GM12878 (cell line): Measurements from ENCODE around the gene MYO15B. TPM values are rescaled to one million over a fixed set of nuclear protein-coding genes. Genes with fewer than 3 reads are reported as not detected.

Experiments
- BCL11A ChIP-seq: IDR thresholded peaks from 2 replicates; pipeline ENCODE4 v1.6.1; 2011; ENCODE audit warnings: low read depth, low read length
- CHD2 ChIP-seq: IDR thresholded peaks from 2 replicates; pipeline ENCODE4 v1.6.1; 2011; ENCODE audit warnings: low read depth, low read length, improper control_type of control experiment, borderline replicate concordance
- CREB1 ChIP-seq: IDR thresholded peaks from 2 replicates; pipeline ENCODE4 v1.6.1; 2012; ENCODE audit warnings: low read depth, mild to moderate bottlenecking, inconsistent platforms
- CREM ChIP-seq: IDR thresholded peaks from 2 replicates; pipeline ENCODE4 v1.6.1; 2014; ENCODE audit warnings: antibody characterized with exemption, low read depth
- E2F4 ChIP-seq: IDR thresholded peaks from 2 replicates; pipeline ENCODE4 v1.6.1; 2012; ENCODE audit warnings: low read depth, low read length, improper control_type of control experiment
- EED ChIP-seq: sonication (generic); IDR thresholded peaks from 2 replicates; pipeline ENCODE4 v1.6.1; 2016; ENCODE audit warnings: antibody characterized with exemption, low read depth
- EP300 ChIP-seq, 2 experiments: fragments of 150-350 bp in 1 of 2; IDR thresholded peaks; 2 replicates each; pipeline ENCODE4 v1.6.1; 2011 to 2012; ENCODE audit warnings: low read depth in 2 of 2, low read length in 2 of 2, borderline replicate concordance in 1 of 2, improper control_type of control experiment in 1 of 2, inconsistent platforms in 1 of 2; ENCODE audit not compliant: control insufficient read depth in 1 of 2
- FOS ChIP-seq: IDR thresholded peaks from 3 replicates; pipeline ENCODE4 v1.6.1; 2011; ENCODE audit warnings: borderline replicate concordance; ENCODE audit not compliant: insufficient read length; ENCODE audit errors: extremely low read depth
- HDGF ChIP-seq: fragments of 450-650 bp; IDR thresholded peaks from 2 replicates; pipeline ENCODE4 v1.6.1; 2016; ENCODE audit warnings: antibody characterized with exemption
- JUNB ChIP-seq: IDR thresholded peaks from 2 replicates; pipeline ENCODE4 v1.6.1; 2016; ENCODE audit warnings: antibody characterized with exemption, mild to moderate bottlenecking
- KAT2A ChIP-seq: conservative IDR thresholded peaks from 2 replicates; pipeline ENCODE4 v1.6.1; 2011; ENCODE audit warnings: low read depth, low read length; ENCODE audit not compliant: control insufficient read depth
- MEF2A ChIP-seq: IDR thresholded peaks from 2 replicates; pipeline ENCODE4 v1.6.1; 2011; ENCODE audit warnings: low read depth, mild to moderate bottlenecking, low read length, moderate library complexity; ENCODE audit not compliant: insufficient read depth
- MXI1 ChIP-seq: fragments of 150-350 bp; IDR thresholded peaks from 2 replicates; pipeline ENCODE4 v1.6.1; 2011; ENCODE audit warnings: low read depth, mild to moderate bottlenecking, inconsistent platforms, low read length, improper control_type of control experiment
- NFYA ChIP-seq: IDR thresholded peaks from 2 replicates; pipeline ENCODE4 v1.6.1; 2011; ENCODE audit warnings: low read depth, mild to moderate bottlenecking, low read length, improper control_type of control experiment, borderline replicate concordance
- NKRF ChIP-seq: fragments of 450-650 bp; conservative IDR thresholded peaks from 2 replicates; pipeline ENCODE4 v1.6.1; 2017; ENCODE audit warnings: mild to moderate bottlenecking, moderate library complexity
- POLR2AphosphoS2 ChIP-seq: IDR thresholded peaks from 2 replicates; pipeline ENCODE4 v1.6.1; 2011; ENCODE audit warnings: low read depth, mild to moderate bottlenecking, low read length, improper control_type of control experiment, moderate library complexity
- REST ChIP-seq: IDR thresholded peaks from 2 replicates; pipeline ENCODE4 v1.6.1; 2012; ENCODE audit warnings: mild to moderate bottlenecking, low read depth, low read length
- RUNX3 ChIP-seq: IDR thresholded peaks from 2 replicates; pipeline ENCODE4 v1.6.1; 2012; ENCODE audit warnings: low read length, inconsistent platforms
- ZBTB40 ChIP-seq: fragments of 450-650 bp; IDR thresholded peaks from 2 replicates; pipeline ENCODE4 v1.6.1; 2016; ENCODE audit warnings: mild to moderate bottlenecking, moderate library complexity, borderline replicate concordance
- ZNF24 ChIP-seq: fragments of 450-650 bp; IDR thresholded peaks from 2 replicates; pipeline ENCODE4 v1.6.1; 2017; ENCODE audit warnings: antibody characterized with exemption, mild to moderate bottlenecking
- polyA plus RNA-seq, 11 experiments: library from polyadenylated mRNA; depleted of rRNA in 4 of 11; unstranded in 6 of 11; stranded (reverse) in 5 of 11; fragments of >200 nt; fragmentation: Nextera tagmentation in 4 of 11; fragmentation: Illumina TruSeq in 1 of 11; extraction: Ambion mirVana in 4 of 11; extraction: Trizol in 1 of 11; gene quantifications; 1 replicate in 1 of 11; 2 replicates in 10 of 11; pipeline versions ENCODE4 v1.2.1 to v1.2.3, GENCODE V29; 2011 to 2016; ENCODE audit warnings: inconsistent platforms in 2 of 11, missing spikeins in 2 of 11, low read depth in 1 of 11
- total RNA-seq, 4 experiments: library from RNA; depleted of rRNA in 3 of 4; stranded (reverse); fragments of >200 nt in 3 of 4; fragmentation: Illumina TruSeq in 1 of 4; extraction: Trizol in 1 of 4; gene quantifications; 2 replicates each; pipeline versions ENCODE4 v1.2.1 to v1.2.3, GENCODE V29; 2013 to 2021

The MYO15B gene
- total and polyA plus RNA-seq, 10 of the 15 experiments (the other 5 are each of a cell fraction or from before 2014, with no cell fraction given), result 0.67 to 15.4 (median 2.3) TPM; not detected in 1

GRCh38 chr17:75571197-75571884 is 16.3 kb upstream of the MYO15B start (continued):
- TF ChIP-seq REST, result no peak
- TF ChIP-seq RUNX3, result no peak
- TF ChIP-seq NFYA, result no peak
- 0 out of 2 replicates have a peak, but pooled peaks have one; percentile 40 for TF ChIP-seq POLR2AphosphoS2
- no peak for TF ChIP-seq E2F4
- TF ChIP-seq EP300 (IDR thresholded peaks at IDR 0.05; ENCODE audit: borderline replicate concordance in 1 of 2, control insufficient read depth in 1 of 2, low read depth in 2 of 2, low read length in 2 of 2), result no peak
- TF ChIP-seq EED, result no peak
- TF ChIP-seq CREM, result peak; percentile 90
- TF ChIP-seq CREB1, result peak; percentile 87
- TF ChIP-seq FOS, result no peak
- TF ChIP-seq MXI1, result no peak
- no peak for TF ChIP-seq CHD2
- TF ChIP-seq JUNB, result no peak
- TF ChIP-seq HDGF, result no peak; the same call in 1 of the 2 replicates
- no peak for TF ChIP-seq BCL11A
- TF ChIP-seq ZNF24, result no peak
- no peak for TF ChIP-seq ZBTB40
- TF ChIP-seq MEF2A, result no peak
- no peak for TF ChIP-seq KAT2A
- no peak for TF ChIP-seq NKRF
